SJSA1 (cell line): ENCODE measurements around the gene KIF19. TPM values are rescaled to one million over a fixed set of nuclear protein-coding genes. Genes with fewer than 3 reads are reported as not detected.
"Not testable (repeated sequence)": the region's sequence is repeated elsewhere in the genome, so short reads cannot be mapped to it uniquely, and the experiment has no call there.

Experiments
- DNase-seq, 2 experiments: peaks; one replicate each; pipeline ENCODE4 v3.0.0-alpha.2; 2015 to 2020; ENCODE audit warnings: low spot score in 2 of 2, low read depth in 1 of 2
- H3K27ac ChIP-seq: fragments of 250-450 bp; sonication (Bioruptor Pico); 2 replicates; pipeline ENCODE4 v1.5.1; 2020; ENCODE audit warnings: mild to moderate bottlenecking, moderate library complexity
- H3K27me3 ChIP-seq: fragments of 250-450 bp; sonication (Bioruptor Pico); replicated peaks from 2 replicates; pipeline ENCODE4 v1.5.1; 2020; ENCODE audit warnings: mild to moderate bottlenecking, moderate library complexity
- H3K36me3 ChIP-seq: fragments of 250-450 bp; sonication (Bioruptor Pico); 2 replicates; pipeline ENCODE4 v1.5.1; 2020; ENCODE audit warnings: mild to moderate bottlenecking
- H3K4me1 ChIP-seq: fragments of 250-450 bp; sonication (Bioruptor Pico); replicated peaks from 2 replicates; pipeline ENCODE4 v1.6.1; 2021; ENCODE audit warnings: mild to moderate bottlenecking
- H3K4me3 ChIP-seq: fragments of 250-450 bp; sonication (Bioruptor Pico); 2 replicates; pipeline ENCODE4 v1.5.1; 2020; ENCODE audit warnings: mild to moderate bottlenecking
- H3K9me3 ChIP-seq: fragments of 250-450 bp; sonication (Bioruptor Pico); replicated peaks from 2 replicates; pipeline ENCODE4 v1.5.1; 2020; ENCODE audit warnings: mild to moderate bottlenecking
- total RNA-seq: library from RNA; depleted of rRNA; stranded (reverse); fragments of >200 nt; shearing (Covaris generic); gene quantifications from 2 replicates; pipeline ENCODE4 v1.2.3, GENCODE V29; 2014; rRNA removed

The KIF19 gene
- total RNA-seq, 1 experiment from 2014 or later, result not detected

GRCh38 chr17:74404789-74405188 lies 78.8 kb downstream of the KIF19 start:
- H3K36me3 ChIP-seq, result no peaks in the 10 kb centered on the region
- peaks cover 31% of the 10 kb centered on the region for H3K4me1 ChIP-seq
- DNase-seq, result no peak
- H3K27me3 ChIP-seq, result no peaks in the 10 kb centered on the region
- no peak overlapping the region for H3K4me3 ChIP-seq
- H3K27ac ChIP-seq, result no peak overlapping the region
- H3K9me3 ChIP-seq, result no peaks in the 10 kb centered on the region

- DNase-seq, H3K9me3 ChIP-seq, H3K36me3 ChIP-seq, H3K4me3 ChIP-seq, H3K27ac ChIP-seq, H3K27me3 ChIP-seq: not testable (repeated sequence)
- H3K4me1 ChIP-seq, result peaks cover 36% of the 10 kb centered on the region
Observed at GRCh38 chr17:74405311-74405710, 79.3 kb downstream of the KIF19 start.

Other genes with a start within 250 kb of the KIF19 start
- 353 and 435 TPM in 2 replicates for gene RPL38, start 122.5 kb upstream of the KIF19 start, total RNA-seq
- gene TTYH2, start 112.7 kb upstream of the KIF19 start, total RNA-seq, result 0.06 and 0.50 TPM in 2 replicates
- gene DNAI2, start 52.0 kb upstream of the KIF19 start, total RNA-seq, result not detected in 2 replicates
- gene BTBD17, start 35.6 kb downstream of the KIF19 start, total RNA-seq, result not detected in 2 replicates
- not detected in 2 replicates for gene GPR142, start 41.3 kb downstream of the KIF19 start, total RNA-seq
- 46.5 and 48.4 TPM in 2 replicates for gene GPRC5C, start 105.9 kb downstream of the KIF19 start, total RNA-seq
- gene CD300A, start 140.4 kb downstream of the KIF19 start, total RNA-seq, result not detected in 2 replicates
- gene CD300LB, start 205.2 kb downstream of the KIF19 start, total RNA-seq, result not detected in 2 replicates
- gene CD300C, start 219.9 kb downstream of the KIF19 start, total RNA-seq, result not detected in 2 replicates
- not detected in 2 replicates for gene CD300H, start 241.3 kb downstream of the KIF19 start, total RNA-seq